GM21576 (cell line): ENCODE results near the gene DCAF12L2.
"Not testable (repeated sequence)": the region's sequence is repeated elsewhere in the genome, so short reads cannot be mapped to it uniquely, and the experiment has no call there.

Experiments used
- ATAC-seq: cut with Tn5 transposase; IDR thresholded peaks from one replicate; pipeline ENCODE4 v1.9.1; 2021; ENCODE audit warnings: mild to moderate bottlenecking, moderate library complexity; ENCODE audit not compliant: unreplicated experiment

Gene DCAF12L2

GRCh38 chrX:126165721-126166461 is at the start of gene DCAF12L2:
Gene DCAF12L2, minus strand, starts transcription at chrX:126166289. Its CDS starts 365 bp downstream, at chrX:126165924.
- no peak for ATAC-seq

DNA sequence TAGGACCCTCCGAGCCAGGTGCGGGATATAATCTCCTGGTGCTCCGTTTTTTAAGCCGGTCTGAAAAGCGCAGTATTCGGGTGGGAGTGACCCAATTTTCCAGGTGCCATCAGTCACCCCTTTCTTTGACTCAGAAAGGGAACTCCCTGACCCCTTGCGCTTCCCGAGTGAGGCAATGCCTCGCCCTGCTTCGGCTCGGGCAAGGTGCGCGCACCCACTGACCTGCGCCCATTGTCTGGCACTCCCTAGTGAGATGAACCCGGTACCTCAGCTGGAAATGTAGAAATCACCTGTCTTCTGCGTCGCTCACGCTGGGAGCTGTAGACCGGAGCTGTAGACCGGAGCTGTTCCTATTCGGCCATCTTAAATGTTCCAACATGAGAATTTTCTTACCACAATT is 24.8 kb upstream of the DCAF12L2 start:
- ATAC-seq = not testable (repeated sequence)

GRCh38 chrX:126177133-126177840 is 11.2 kb upstream of the DCAF12L2 start:
- no peak for ATAC-seq

- no peak for ATAC-seq
Observed at GRCh38 chrX:126170720-126171119, 4.6 kb upstream of the DCAF12L2 start.

GRCh38 chrX:126167560-126167959 is 1.5 kb upstream of the DCAF12L2 start:
- no peak for ATAC-seq

DNA sequence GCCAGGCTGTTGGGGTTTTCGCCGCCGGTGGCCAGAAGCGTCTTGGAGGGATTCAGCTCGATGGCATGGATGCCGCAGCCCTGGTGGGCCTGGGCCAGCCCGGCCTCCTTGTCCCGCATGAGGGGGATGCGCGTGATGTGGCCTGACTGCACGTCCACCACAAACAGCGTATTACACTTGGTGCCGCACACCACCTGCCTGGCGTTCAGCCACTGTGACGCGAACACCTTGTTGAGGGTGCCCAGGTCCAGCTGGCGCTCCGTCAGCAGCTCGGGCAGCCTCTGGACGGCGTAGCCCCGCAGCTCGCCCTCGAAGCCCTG is 728 bp downstream of the DCAF12L2 start:
- ATAC-seq = no peak

GRCh38 chrX:126164689-126165400 is 1.2 kb downstream of the DCAF12L2 start:
- no peak for ATAC-seq

- no peak for ATAC-seq
Observed at GRCh38 chrX:126164226-126164625, 1.9 kb downstream of the DCAF12L2 start.

DNA sequence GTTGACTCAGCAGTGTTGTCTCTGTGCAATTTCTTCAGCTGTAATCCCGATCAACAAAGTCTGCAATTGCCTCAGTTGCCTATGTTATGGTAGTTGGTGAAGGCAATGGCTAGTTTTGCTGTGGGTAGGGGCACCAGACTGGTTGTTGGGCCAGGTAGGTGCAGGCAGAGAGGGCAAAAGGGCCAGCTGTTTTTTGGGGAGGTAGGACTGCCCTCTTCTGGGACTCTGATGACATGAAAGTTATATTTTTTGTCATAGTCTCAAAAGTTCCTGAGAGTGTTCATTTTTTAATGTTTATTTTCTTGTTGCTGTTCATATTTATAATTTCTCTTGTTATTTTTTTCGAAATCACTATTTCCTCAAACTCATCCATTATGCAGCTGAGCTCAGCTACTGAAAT is 25.1 kb downstream of the DCAF12L2 start:
- ATAC-seq = no peak

GRCh38 chrX:126137899-126138298 is 28.2 kb downstream of the DCAF12L2 start:
- no peak for ATAC-seq

GRCh38 chrX:126124721-126125120 is 41.4 kb downstream of the DCAF12L2 start:
- no peak for ATAC-seq
